HepG2 (cell line): ENCODE data around the gene GPR62. TPM values are rescaled to one million over a fixed set of nuclear protein-coding genes. Genes with fewer than 3 reads are reported as not detected.

ENCODE experiments used
- GLI4 ChIP-seq: sonication (generic); formaldehyde crosslinking; IDR thresholded peaks from 2 replicates; pipeline ENCODE4 v1.5.1; 2020; ENCODE audit warnings: missing genetic modification reagents, mild to moderate bottlenecking, moderate library complexity, borderline replicate concordance
- IKZF4 ChIP-seq: sonication (generic); formaldehyde crosslinking; IDR thresholded peaks from 2 replicates; pipeline ENCODE4 v1.5.1; 2020; ENCODE audit warnings: borderline replicate concordance, mild to moderate bottlenecking, low read depth, missing genetic modification reagents; ENCODE audit errors: not compliant biosample characterization
- KAT2B ChIP-seq: fragments of 150-350 bp; IDR thresholded peaks from 2 replicates; pipeline ENCODE4 v1.6.1; 2014; ENCODE audit warnings: low read depth, low read length, borderline replicate concordance
- NFKB2 ChIP-seq: sonication (generic); formaldehyde crosslinking; IDR thresholded peaks from 2 replicates; pipeline ENCODE4 v1.4.0; 2020; ENCODE audit warnings: missing genetic modification reagents, borderline replicate concordance
- RAD21 ChIP-seq: fragments of 450-650 bp; formaldehyde crosslinking; IDR thresholded peaks from 2 replicates; pipeline ENCODE4 v1.5.0; 2020; ENCODE audit warnings: mild to moderate bottlenecking
- TMF1 ChIP-seq: sonication (generic); formaldehyde crosslinking; IDR thresholded peaks from 2 replicates; pipeline ENCODE4 v1.8.1; 2022; ENCODE audit warnings: low read depth, missing genetic modification reagents
- TOE1 ChIP-seq: sonication (generic); formaldehyde crosslinking; IDR thresholded peaks from 2 replicates; pipeline ENCODE4 v1.4.0; 2020; ENCODE audit warnings: mild to moderate bottlenecking, missing genetic modification reagents
- ZFX ChIP-seq: sonication (generic); formaldehyde crosslinking; IDR thresholded peaks from 2 replicates; pipeline ENCODE4 v1.4.0; 2020; ENCODE audit warnings: mild to moderate bottlenecking, low read depth, missing genetic modification reagents, moderate library complexity
- ZNF317 ChIP-seq: sonication (generic); formaldehyde crosslinking; IDR thresholded peaks from 2 replicates; pipeline ENCODE4 v1.5.0; 2020; ENCODE audit warnings: mild to moderate bottlenecking, missing genetic modification reagents
- ZNF451 ChIP-seq: sonication (generic); formaldehyde crosslinking; IDR thresholded peaks from 2 replicates; pipeline ENCODE4 v1.5.0; 2020; ENCODE audit warnings: mild to moderate bottlenecking, missing genetic modification reagents
- ZNF746 ChIP-seq: sonication (generic); formaldehyde crosslinking; IDR thresholded peaks from 2 replicates; pipeline ENCODE4 v1.8.0; 2022; ENCODE audit warnings: mild to moderate bottlenecking, missing genetic modification reagents
- ZNF792 ChIP-seq: IDR thresholded peaks from 2 replicates; pipeline ENCODE4 v1.6.1; 2016
- polyA plus RNA-seq, 8 experiments: library from polyadenylated mRNA; depleted of rRNA in 3 of 8; stranded (reverse) in 7 of 8; unstranded in 1 of 8; fragments of >200 nt; fragmentation: Illumina TruSeq in 4 of 8; extraction: Trizol in 4 of 8; gene quantifications; 2 replicates each; pipeline versions ENCODE4 v1.2.1 to v1.2.3, GENCODE V29; 2011 to 2016; ENCODE audit warnings: low read depth in 4 of 8, missing spikeins in 1 of 8, mixed read lengths in 1 of 8; ENCODE audit not compliant: insufficient read depth in 1 of 8
- total RNA-seq, 5 experiments: library from RNA; depleted of rRNA; stranded (reverse); fragments of >200 nt; fragmentation: Illumina TruSeq; extraction: Trizol; gene quantifications; 2 replicates each; pipeline ENCODE4 v1.2.3, GENCODE V29; 2016; ENCODE audit warnings: low read depth in 1 of 5
- TF ChIP-seq, protein P1 (sequence below): sonication (generic); formaldehyde crosslinking; IDR thresholded peaks from 2 replicates; pipeline ENCODE4 v1.5.1; 2020; ENCODE audit warnings: missing genetic modification reagents, mild to moderate bottlenecking, borderline replicate concordance
- TF ChIP-seq, protein P2 (sequence below): sonication (generic); formaldehyde crosslinking; IDR thresholded peaks from 2 replicates; pipeline ENCODE4 v1.5.1; 2020; ENCODE audit warnings: mild to moderate bottlenecking, missing genetic modification reagents, borderline replicate concordance
- TF ChIP-seq, protein P3 (sequence below), 2 experiments: sonication (generic) in 1 of 2; formaldehyde crosslinking in 1 of 2; IDR thresholded peaks; 2 replicates each; pipeline versions ENCODE4 v1.4.0 to v1.6.1; 2018 to 2020; ENCODE audit warnings: missing genetic modification reagents in 2 of 2, borderline replicate concordance in 1 of 2, low read depth in 1 of 2, mild to moderate bottlenecking in 1 of 2, missing biosample characterization in 1 of 2
- TF ChIP-seq, protein P4 (sequence below): sonication (generic); formaldehyde crosslinking; IDR thresholded peaks from 2 replicates; pipeline ENCODE4 v1.5.0; 2020; ENCODE audit warnings: mild to moderate bottlenecking, missing genetic modification reagents, moderate library complexity
- TF ChIP-seq, protein P5 (sequence below): IDR thresholded peaks from 2 replicates; pipeline ENCODE4 v1.6.1; 2016; ENCODE audit warnings: missing genetic modification reagents, missing compliant biosample characterization
- TF ChIP-seq, protein P6 (sequence below): sonication (generic); formaldehyde crosslinking; IDR thresholded peaks from 2 replicates; pipeline ENCODE4 v1.8.0; 2022; ENCODE audit warnings: mild to moderate bottlenecking, missing genetic modification reagents

GPR62 gene
- total and polyA plus RNA-seq, 2 of the 13 experiments (the other 11 are each of a cell fraction or from before 2014, with no cell fraction given) = not detected

DNA sequence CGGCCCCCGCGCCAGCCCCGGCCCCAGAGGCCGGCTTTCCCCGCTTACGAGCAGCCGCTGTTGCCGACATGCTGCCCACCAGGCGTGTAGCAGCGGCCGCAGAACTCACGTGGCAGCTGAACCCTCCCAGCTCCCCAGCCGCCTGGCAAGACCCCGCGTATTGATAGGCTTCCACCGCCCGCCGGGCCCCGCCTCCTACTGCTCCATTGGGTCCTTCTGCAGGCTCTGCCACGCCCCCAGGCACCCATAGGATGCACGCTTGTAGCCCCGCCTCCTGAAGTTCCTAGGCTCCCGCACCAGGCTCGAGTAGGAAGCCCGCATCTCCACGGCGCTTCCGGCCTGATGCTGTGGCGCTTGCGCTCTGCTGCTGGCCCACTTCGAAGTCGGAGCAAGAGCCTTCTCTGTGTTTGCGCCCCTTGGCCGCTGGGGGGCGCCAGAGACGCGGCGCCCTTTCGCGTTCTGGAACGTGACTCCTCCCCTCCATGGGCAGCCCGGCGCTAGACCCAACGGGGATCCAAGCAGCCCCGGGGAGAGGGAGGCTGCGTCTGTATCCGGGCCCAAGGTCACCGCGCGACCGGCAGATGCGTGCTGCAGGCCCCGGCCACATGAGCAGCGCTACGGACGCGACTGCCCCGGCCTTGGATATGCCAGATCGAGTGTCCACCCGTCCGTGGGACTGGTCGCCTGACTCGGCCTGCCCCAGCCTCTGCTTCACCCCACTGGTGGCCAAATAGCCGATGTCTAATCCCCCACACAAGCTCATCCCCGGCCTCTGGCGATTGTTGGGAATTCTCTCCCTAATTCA is 13.2 kb upstream of the GPR62 start, which contains the start of the genes PARP3 and RRP9 (continued):
- TF ChIP-seq KAT2B = no peak
- TF ChIP-seq, protein P1, sequence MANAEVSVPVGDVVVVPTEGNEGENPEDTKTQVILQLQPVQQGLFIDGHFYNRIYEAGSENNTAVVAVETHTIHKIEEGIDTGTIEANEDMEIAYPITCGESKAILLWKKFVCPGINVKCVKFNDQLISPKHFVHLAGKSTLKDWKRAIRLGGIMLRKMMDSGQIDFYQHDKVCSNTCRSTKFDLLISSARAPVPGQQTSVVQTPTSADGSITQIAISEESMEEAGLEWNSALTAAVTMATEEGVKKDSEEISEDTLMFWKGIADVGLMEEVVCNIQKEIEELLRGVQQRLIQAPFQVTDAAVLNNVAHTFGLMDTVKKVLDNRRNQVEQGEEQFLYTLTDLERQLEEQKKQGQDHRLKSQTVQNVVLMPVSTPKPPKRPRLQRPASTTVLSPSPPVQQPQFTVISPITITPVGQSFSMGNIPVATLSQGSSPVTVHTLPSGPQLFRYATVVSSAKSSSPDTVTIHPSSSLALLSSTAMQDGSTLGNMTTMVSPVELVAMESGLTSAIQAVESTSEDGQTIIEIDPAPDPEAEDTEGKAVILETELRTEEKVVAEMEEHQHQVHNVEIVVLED (CRISPR knock-in tag) = peak; percentile 79; the same call in 1 of the 2 replicates
- TF ChIP-seq, protein P2, sequence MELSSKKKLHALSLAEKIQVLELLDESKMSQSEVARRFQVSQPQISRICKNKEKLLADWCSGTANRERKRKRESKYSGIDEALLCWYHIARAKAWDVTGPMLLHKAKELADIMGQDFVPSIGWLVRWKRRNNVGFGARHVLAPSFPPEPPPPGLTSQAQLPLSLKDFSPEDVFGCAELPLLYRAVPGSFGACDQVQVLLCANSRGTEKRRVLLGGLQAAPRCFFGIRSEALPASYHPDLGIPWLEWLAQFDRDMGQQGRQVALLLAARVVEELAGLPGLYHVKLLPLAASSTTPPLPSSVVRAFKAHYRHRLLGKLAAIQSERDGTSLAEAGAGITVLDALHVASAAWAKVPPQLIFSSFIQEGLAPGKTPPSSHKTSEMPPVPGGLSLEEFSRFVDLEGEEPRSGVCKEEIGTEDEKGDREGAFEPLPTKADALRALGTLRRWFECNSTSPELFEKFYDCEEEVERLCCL (CRISPR knock-in tag) = no peak; the same call in 1 of the 2 replicates
- peak; percentile 81 for TF ChIP-seq ZNF317 (CRISPR knock-in tag)
- TF ChIP-seq TMF1 (CRISPR knock-in tag) = no peak
- peak; percentile 99 for TF ChIP-seq RAD21 (CRISPR knock-in tag)
- no peak for TF ChIP-seq GLI4 (CRISPR knock-in tag)
- TF ChIP-seq, protein P3, sequence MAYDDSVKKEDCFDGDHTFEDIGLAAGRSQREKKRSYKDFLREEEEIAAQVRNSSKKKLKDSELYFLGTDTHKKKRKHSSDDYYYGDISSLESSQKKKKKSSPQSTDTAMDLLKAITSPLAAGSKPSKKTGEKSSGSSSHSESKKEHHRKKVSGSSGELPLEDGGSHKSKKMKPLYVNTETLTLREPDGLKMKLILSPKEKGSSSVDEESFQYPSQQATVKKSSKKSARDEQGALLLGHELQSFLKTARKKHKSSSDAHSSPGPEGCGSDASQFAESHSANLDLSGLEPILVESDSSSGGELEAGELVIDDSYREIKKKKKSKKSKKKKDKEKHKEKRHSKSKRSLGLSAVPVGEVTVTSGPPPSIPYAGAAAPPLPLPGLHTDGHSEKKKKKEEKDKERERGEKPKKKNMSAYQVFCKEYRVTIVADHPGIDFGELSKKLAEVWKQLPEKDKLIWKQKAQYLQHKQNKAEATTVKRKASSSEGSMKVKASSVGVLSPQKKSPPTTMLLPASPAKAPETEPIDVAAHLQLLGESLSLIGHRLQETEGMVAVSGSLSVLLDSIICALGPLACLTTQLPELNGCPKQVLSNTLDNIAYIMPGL (CRISPR knock-in tag; IDR thresholded peaks at IDR 0.05; ENCODE audit: borderline replicate concordance in 1 of 2, low read depth in 1 of 2) = peak; percentile 97 to 98
- peak; percentile 64 for TF ChIP-seq ZNF746 (CRISPR knock-in tag)
- peak; percentile 88; the same call in 1 of the 2 replicates for TF ChIP-seq ZNF451 (CRISPR knock-in tag)
- TF ChIP-seq, protein P4, sequence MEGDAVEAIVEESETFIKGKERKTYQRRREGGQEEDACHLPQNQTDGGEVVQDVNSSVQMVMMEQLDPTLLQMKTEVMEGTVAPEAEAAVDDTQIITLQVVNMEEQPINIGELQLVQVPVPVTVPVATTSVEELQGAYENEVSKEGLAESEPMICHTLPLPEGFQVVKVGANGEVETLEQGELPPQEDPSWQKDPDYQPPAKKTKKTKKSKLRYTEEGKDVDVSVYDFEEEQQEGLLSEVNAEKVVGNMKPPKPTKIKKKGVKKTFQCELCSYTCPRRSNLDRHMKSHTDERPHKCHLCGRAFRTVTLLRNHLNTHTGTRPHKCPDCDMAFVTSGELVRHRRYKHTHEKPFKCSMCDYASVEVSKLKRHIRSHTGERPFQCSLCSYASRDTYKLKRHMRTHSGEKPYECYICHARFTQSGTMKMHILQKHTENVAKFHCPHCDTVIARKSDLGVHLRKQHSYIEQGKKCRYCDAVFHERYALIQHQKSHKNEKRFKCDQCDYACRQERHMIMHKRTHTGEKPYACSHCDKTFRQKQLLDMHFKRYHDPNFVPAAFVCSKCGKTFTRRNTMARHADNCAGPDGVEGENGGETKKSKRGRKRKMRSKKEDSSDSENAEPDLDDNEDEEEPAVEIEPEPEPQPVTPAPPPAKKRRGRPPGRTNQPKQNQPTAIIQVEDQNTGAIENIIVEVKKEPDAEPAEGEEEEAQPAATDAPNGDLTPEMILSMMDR (CRISPR knock-in tag) = peak; percentile 100
- TF ChIP-seq, protein P5, sequence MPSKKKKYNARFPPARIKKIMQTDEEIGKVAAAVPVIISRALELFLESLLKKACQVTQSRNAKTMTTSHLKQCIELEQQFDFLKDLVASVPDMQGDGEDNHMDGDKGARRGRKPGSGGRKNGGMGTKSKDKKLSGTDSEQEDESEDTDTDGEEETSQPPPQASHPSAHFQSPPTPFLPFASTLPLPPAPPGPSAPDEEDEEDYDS (CRISPR knock-in tag) = peak; percentile 91
- TF ChIP-seq ZNF792 (CRISPR knock-in tag) = peak; percentile 86; the same call in 1 of the 2 replicates
- TF ChIP-seq TOE1 = no peak
- peak; percentile 1 for TF ChIP-seq IKZF4 (CRISPR knock-in tag)
- TF ChIP-seq NFKB2 (CRISPR knock-in tag) = peak; percentile 82; the same call in 1 of the 2 replicates
- TF ChIP-seq, protein P6, sequence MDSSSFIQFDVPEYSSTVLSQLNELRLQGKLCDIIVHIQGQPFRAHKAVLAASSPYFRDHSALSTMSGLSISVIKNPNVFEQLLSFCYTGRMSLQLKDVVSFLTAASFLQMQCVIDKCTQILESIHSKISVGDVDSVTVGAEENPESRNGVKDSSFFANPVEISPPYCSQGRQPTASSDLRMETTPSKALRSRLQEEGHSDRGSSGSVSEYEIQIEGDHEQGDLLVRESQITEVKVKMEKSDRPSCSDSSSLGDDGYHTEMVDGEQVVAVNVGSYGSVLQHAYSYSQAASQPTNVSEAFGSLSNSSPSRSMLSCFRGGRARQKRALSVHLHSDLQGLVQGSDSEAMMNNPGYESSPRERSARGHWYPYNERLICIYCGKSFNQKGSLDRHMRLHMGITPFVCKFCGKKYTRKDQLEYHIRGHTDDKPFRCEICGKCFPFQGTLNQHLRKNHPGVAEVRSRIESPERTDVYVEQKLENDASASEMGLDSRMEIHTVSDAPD = no peak; the same call in 1 of the 2 replicates
- TF ChIP-seq ZFX (CRISPR knock-in tag) = peak; percentile 94
